Suppressor macrophage treated with lipopolysaccharide for 1 hour (primary cell): ENCODE data around the gene RAD51AP1.

ENCODE experiments used
- DNase-seq, 3 donors: peaks; one replicate each; pipeline ENCODE4 v3.0.0-alpha.2; 2020 to 2022

The RAD51AP1 gene

GRCh38 chr12:4552191-4552590, 13.5 kb downstream of the RAD51AP1 start:
- DNase-seq, result peak in 2 of 3 donors; percentile 65

GRCh38 chr12:4553943-4554342, 15.3 kb downstream of the RAD51AP1 start:
- no peak for DNase-seq

GRCh38 chr12:4555804-4556203, 17.1 kb downstream of the RAD51AP1 start:
- peak; percentile 88 to 99 (median 99) for DNase-seq

- peak; percentile 69 to 85 (median 83) for DNase-seq
Measured at GRCh38 chr12:4556735-4557530, 18.2 kb downstream of the RAD51AP1 start.

- DNase-seq, result peak; percentile 56 to 57 (median 56)
Measured at GRCh38 chr12:4557586-4557985, 18.9 kb downstream of the RAD51AP1 start.

GRCh38 chr12:4558171-4558570, 19.5 kb downstream of the RAD51AP1 start:
- peak in 2 of 3 donors; percentile 55 to 57 for DNase-seq

GRCh38 chr12:4562034-4562657, 23.5 kb downstream of the RAD51AP1 start, which contains the start of gene DYRK4:
TSS of gene DYRK4 (plus strand) at chr12:4562208. CDS start at chr12:4562246, 38 bp downstream.
- DNase-seq, result peak; percentile 85 to 92 (median 90)

- DNase-seq, result no peak
Measured at GRCh38 chr12:4563336-4563735, 24.6 kb downstream of the RAD51AP1 start.

- DNase-seq, result peak; percentile 58 to 77 (median 67)
Measured at GRCh38 chr12:4564818-4565217, 26.1 kb downstream of the RAD51AP1 start.

- peak in 2 of 3 donors; percentile 22 to 35 for DNase-seq
Measured at GRCh38 chr12:4566474-4566873, 27.8 kb downstream of the RAD51AP1 start.

- peak; percentile 72 to 89 (median 77) for DNase-seq
Measured at GRCh38 chr12:4567073-4567881, 28.6 kb downstream of the RAD51AP1 start.

GRCh38 chr12:4569261-4569660, 30.6 kb downstream of the RAD51AP1 start:
- peak; percentile 43 to 62 (median 46) for DNase-seq

GRCh38 chr12:4572680-4573079, 34.0 kb downstream of the RAD51AP1 start:
- DNase-seq, result no peak

GRCh38 chr12:4579305-4580102, 40.8 kb downstream of the RAD51AP1 start:
- DNase-seq, result peak; percentile 75 to 78 (median 76)

GRCh38 chr12:4580281-4580688, 41.6 kb downstream of the RAD51AP1 start:
- DNase-seq, result no peak

GRCh38 chr12:4584281-4584680, 45.6 kb downstream of the RAD51AP1 start:
- no peak for DNase-seq

- DNase-seq, result no peak
Measured at GRCh38 chr12:4584896-4585295, 46.2 kb downstream of the RAD51AP1 start.

GRCh38 chr12:4586500-4586899, 47.8 kb downstream of the RAD51AP1 start:
- DNase-seq, result no peak

- DNase-seq, result no peak
Measured at GRCh38 chr12:4587108-4587507, 48.4 kb downstream of the RAD51AP1 start.

- no peak for DNase-seq
Measured at GRCh38 chr12:4588916-4589315, 50.2 kb downstream of the RAD51AP1 start.

- no peak for DNase-seq
Measured at GRCh38 chr12:4589941-4590340, 51.3 kb downstream of the RAD51AP1 start.

- DNase-seq, result no peak
Measured at GRCh38 chr12:4591180-4591687, 52.5 kb downstream of the RAD51AP1 start.
